Spinal cord (tissue), 10 donors: ENCODE results near the gene PON2. TPM values are rescaled to one million over a fixed set of nuclear protein-coding genes. Genes with fewer than 3 reads are reported as not detected.
A peak's percentile ranks its signal among the peaks of the same experiment; 100 is the strongest.
"Not testable (repeated sequence)": the region's sequence is repeated elsewhere in the genome, so short reads cannot be mapped to it uniquely, and the experiment has no call there.

Experiments
- DNase-seq, 6 donors: peaks; one replicate each; pipeline versions ENCODE4 v3.0.0 to v3.0.0-alpha.2; 2013 to 2015; ENCODE audit warnings: low spot score in 6 of 6, low read depth in 4 of 6
- H3K27ac ChIP-seq: one replicate; pipeline ENCODE4 v1.5.1; 2013; ENCODE audit warnings: low read depth, low read length, control low read depth
- H3K27me3 ChIP-seq: one replicate; pipeline ENCODE4 v1.6.1; 2013; ENCODE audit warnings: low read length; ENCODE audit not compliant: control insufficient read depth, insufficient read depth
- H3K36me3 ChIP-seq: one replicate; pipeline ENCODE4 v1.6.1; 2013; ENCODE audit warnings: low read length; ENCODE audit not compliant: control insufficient read depth, insufficient read depth
- H3K4me1 ChIP-seq: one replicate; pipeline ENCODE4 v1.6.1; 2013; ENCODE audit warnings: low read length; ENCODE audit not compliant: control insufficient read depth, insufficient read depth
- H3K4me3 ChIP-seq: one replicate; pipeline ENCODE4 v1.5.1; 2013; ENCODE audit warnings: low read depth, low read length, control low read depth
- H3K9me3 ChIP-seq: one replicate; pipeline ENCODE4 v1.6.1; 2013; ENCODE audit warnings: low read length; ENCODE audit not compliant: control insufficient read depth, insufficient read depth
- WGBS: methylation state at CpG from one replicate; pipeline ENCODE4 v1.1.5; 2013; ENCODE audit warnings: missing lambda C conversion rate; ENCODE audit not compliant: insufficient coverage; 5-methylcytosine and 5-hydroxymethylcytosine counted together
- polyA plus RNA-seq, 2 donors: library from polyadenylated mRNA; unstranded; fragments of 120-200 nt; gene quantifications; one replicate each; pipeline ENCODE4 v1.2.1, GENCODE V29; 2013; ENCODE audit not compliant: insufficient read length in 2 of 2
- total RNA-seq, 2 donors: library from RNA; depleted of rRNA in 1 of 2; stranded (reverse); fragments of 120-200 nt in 1 of 2; fragments of >200 nt in 1 of 2; gene quantifications; one replicate each; pipeline versions ENCODE4 v1.2.3 to v1.2.4, GENCODE V29; 2013 to 2014
- donor health status: healthy.

The PON2 gene
- total and polyA plus RNA-seq, 4 donors = 167 to 286 (median 214) TPM

DNA sequence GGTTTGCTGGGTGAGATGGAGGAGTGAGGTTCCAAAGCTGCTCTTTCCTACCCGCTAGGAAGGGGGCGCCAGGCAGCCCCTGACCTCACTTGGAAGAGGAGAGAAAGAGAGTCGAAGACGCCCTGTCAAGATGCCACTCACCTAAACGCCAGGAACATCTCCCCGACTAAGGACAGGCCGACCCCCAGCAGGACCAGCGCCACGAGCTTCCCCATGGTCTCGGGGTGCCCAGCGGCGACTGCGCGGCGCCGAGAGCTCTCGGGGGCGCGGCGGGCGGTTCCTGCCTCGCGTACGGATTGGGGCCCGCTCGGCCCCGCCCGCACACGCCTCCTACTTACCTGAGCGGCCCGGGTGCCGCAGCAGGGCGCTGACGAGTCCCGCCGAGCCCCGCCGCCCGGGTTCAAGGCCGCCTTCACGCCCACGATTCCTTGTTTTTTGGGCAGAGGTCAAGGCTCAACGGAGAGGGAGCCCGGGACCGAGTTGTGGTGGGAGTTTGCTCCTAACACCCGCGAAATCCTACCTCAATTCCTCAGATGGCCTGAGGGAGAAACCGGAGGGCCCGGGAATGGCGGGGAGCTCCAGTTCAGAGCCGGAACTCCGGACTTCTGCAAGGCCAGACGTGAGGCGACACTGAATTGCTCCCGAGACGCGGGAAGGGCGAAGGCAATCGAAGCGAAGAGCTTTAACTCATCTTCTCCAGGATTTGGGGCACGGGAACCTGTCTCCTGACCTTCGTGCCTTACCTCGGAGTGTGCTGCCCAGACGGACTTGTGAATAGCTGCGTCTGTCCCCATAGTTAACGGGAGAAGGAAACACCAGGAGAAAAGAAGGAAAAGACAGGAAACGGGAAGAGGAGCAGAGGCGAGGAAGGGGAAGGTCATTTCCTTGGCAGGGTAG, 38.4 kb downstream of the PON2 start, which contains the start of gene PON3:
TSS of gene PON3 (minus strand) at position 240 of the 897 bp plus-strand sequence. CDS start at position 215, 25 bp downstream.
- H3K4me1 ChIP-seq = peaks cover 8% of the 10 kb centered on the region
- peaks cover 9% of the 10 kb centered on the region for H3K27me3 ChIP-seq
- peak in 1 of 6 donors; percentile 11 for DNase-seq
- H3K36me3 ChIP-seq = no peaks in the 10 kb centered on the region
- H3K9me3 ChIP-seq = peaks cover 1% of the 10 kb centered on the region
- WGBS = 8% methylated on average over 62 of the region's 68 CpGs
- H3K4me3 ChIP-seq = peak within 1 kb of the TSS; percentile 40
- H3K27ac ChIP-seq = no peak within 1 kb of the TSS

DNA sequence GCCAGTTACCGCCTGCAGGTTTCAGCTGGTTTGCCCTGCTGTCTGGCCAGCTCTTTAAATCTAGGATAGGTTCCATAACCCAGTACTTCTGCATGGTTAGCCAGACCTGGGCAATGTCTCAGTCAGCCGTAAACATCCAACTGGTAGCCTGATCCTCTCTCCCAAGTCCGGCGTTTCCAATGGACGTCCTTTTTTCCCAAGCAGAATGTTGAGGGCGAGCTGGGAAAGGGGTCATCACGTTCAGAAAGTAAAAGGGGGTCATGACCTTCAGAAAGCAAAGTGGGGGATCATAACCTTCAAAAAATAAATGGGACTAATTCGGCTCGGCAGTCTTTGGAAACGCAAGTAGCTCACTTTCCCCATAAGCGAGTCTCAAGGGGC, 39.1 kb downstream of the PON2 start:
- peaks cover 8% of the 10 kb centered on the region for H3K4me1 ChIP-seq
- no peak overlapping the region for H3K4me3 ChIP-seq
- no peak overlapping the region for H3K27ac ChIP-seq
- H3K9me3 ChIP-seq = peaks cover 1% of the 10 kb centered on the region
- DNase-seq = no peak
- WGBS = 79% methylated on average over 9 of the region's 11 CpGs
- H3K36me3 ChIP-seq = no peaks in the 10 kb centered on the region
- H3K27me3 ChIP-seq = peaks cover 9% of the 10 kb centered on the region

DNA sequence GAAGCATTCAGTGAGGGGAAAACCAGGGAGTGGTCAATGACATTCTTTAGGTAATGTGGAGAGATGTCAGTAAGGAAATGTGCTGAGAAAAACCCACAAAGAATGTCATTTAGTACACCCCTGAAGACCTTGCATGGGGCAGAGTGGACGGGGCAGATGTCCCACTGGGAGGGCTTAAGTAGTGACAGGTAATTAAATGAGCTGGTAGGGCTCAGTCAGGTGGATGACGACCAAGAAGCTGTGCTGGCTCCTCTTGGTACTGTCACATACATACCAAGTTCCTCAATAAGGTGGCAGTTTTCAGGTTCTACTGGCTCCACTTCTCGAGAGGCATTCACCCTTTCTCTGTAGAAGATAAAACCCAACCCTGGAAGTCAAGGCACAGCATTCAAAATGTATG, 40.5 kb downstream of the PON2 start:
- no peak overlapping the region for H3K4me3 ChIP-seq
- DNase-seq = no peak
- peaks cover 8% of the 10 kb centered on the region for H3K4me1 ChIP-seq
- WGBS = 75% methylated on average over 1 of the region's 3 CpGs
- H3K27ac ChIP-seq = no peak overlapping the region
- H3K9me3 ChIP-seq = peaks cover 1% of the 10 kb centered on the region
- no peaks in the 10 kb centered on the region for H3K36me3 ChIP-seq
- peaks cover 9% of the 10 kb centered on the region for H3K27me3 ChIP-seq

DNA sequence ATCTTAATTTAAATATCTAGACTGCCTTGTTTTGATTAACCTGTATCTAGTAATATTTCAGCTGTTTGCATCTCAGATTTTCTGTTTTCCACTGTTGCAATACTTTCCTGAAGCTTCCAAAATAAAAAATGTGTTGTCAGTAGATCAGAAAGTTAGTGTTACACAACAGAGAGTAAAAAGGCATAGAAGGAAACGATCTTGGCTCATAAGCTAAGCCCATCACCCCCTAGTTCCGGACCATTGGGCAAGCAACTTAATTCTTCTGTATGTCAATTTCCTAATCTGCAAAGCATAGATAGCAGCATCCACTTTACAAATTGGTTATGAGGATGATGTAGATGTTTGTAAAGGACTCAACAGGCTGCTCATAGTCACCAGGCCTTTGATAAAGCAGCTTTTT, 43.1 kb downstream of the PON2 start:
- Histone ChIP-seq H3K9me3 (peaks cover 1% of the 10 kb centered on the region), H3K4me3 (no peak overlapping the region), H3K4me1 (peaks cover 8% of the 10 kb centered on the region), H3K27me3 (peaks cover 7% of the 10 kb centered on the region), H3K27ac (no peak overlapping the region), H3K36me3 (no peaks in the 10 kb centered on the region)
- 80% methylated on average over 1 of the region's 2 CpGs for WGBS
- DNase-seq = no peak

DNA sequence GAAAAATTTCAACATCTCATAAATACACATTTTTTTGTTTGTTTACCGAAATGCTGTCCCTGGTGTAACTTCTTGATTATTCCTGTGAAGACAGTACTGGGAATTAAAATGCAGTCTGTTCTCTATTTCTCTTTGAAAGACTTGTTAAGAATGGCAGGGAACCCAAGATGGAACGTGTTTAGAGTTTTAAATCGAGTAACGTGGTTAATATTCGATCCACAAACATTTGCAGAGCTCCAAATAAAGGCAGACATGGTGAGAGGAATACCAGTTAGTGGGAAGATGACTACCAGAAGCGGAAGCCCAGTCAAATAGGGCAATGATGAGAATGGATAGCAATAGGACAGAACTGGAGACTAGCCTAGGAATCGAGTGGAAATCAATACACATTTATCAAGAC, 45.3 kb downstream of the PON2 start:
- Histone ChIP-seq H3K36me3 (no peaks in the 10 kb centered on the region), H3K27me3 (no peaks in the 10 kb centered on the region), H3K4me3 (no peak overlapping the region), H3K27ac (peak overlapping the region; percentile 57), H3K9me3 (no peaks in the 10 kb centered on the region), H3K4me1 (no peaks in the 10 kb centered on the region)
- 57% methylated on average over 4 of the region's 7 CpGs for WGBS
- DNase-seq = peak in 5 of 6 donors; percentile 15 to 56 (median 26)

DNA sequence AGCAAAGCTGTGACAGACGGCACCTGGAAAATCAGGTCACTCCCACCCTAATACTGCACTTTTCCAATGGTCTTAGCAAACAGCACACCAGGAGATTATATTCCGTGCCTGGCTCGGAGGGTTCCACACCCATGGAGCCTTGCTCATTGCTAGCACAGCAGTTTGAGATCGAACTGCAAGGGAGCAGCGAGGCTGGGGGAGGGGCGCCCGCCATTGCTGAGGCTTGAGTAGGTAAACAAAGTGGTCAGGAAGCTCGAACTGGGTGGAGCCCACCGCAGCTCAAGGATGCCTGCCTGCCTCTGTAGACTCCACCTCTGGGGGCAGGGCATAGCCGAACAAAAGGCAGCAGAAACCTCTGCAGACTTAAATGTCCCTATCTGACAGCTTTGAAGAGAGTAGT, 55.4 kb downstream of the PON2 start:
- not testable (repeated sequence) for H3K36me3 ChIP-seq, H3K9me3 ChIP-seq, DNase-seq, H3K27me3 ChIP-seq, H3K27ac ChIP-seq, H3K4me3 ChIP-seq, H3K4me1 ChIP-seq
- 98% methylated on average over 9 of the region's 10 CpGs for WGBS

DNA sequence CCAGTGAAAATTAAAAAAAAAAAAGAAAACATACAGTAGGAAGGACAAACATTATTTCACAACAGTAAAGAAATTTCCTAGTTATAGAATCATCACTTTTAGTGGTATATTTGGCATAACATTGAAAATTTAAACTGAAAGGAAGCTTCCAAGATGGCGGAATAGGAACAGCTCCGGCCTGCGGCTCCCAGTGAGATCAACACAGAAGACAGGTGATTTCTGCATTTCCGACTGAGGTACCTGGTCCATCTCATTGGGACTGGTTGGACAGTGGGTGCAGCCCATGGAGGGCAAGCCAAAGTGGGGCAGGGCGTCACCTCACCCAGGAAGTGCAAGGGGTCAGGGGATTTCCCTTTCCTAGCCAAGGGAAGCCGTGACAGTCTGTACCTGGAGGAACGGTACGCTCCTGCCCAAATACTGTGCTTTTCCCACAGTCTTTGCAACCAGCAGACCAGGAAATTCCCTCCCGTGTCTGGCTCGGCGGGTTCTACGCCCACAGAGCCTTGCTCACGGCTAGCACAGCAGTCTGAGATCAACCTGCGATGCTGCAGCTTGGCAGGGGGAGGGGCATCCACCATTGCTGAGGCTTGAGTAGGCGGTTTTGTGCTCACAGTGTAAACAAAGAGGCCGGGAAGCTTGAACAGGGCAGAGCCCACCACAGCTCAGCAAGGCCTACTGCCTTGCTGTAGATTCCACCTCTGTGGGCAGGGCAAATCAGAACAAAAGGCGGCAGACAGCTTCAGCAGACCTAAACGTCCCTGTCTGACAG, 58.0 kb downstream of the PON2 start:
- WGBS = 85% methylated on average over 18 of the region's 18 CpGs
- Histone ChIP-seq H3K4me3 (no peak overlapping the region), H3K36me3 (no peaks in the 10 kb centered on the region), H3K27ac (no peak overlapping the region), H3K27me3 (no peaks in the 10 kb centered on the region), H3K9me3 (peaks cover 4% of the 10 kb centered on the region), H3K4me1 (no peaks in the 10 kb centered on the region)
- DNase-seq = no peak

DNA sequence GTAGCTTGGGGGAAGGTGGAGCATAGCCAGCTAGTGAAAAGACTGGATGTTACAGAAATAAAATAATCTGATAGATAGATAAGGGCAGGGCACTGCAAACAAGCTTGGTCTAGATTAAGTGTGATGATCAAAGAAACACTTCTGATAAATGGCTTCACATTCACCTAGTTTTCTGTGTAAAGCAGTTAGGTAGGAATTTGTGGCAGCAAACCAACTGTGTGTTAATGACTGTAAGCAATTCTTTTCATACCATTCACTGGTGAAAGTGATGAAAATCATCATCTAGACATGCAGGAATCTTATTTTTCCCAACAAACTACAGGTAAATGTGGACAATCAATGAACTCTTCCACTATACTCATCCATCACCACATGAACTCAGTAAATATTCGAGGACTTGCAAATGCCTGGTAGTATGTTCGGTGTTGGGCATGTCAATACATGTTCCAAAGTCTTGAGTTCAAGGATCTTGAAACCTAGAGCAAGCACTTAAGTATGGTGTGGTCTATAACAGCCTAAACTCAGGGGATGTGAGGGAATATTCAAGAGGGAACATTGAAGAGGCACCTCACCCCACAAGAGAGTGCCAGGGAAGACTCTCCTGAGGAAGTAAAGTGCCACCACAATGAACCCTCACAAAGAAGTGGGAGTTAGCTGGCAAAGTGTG, 59.1 kb downstream of the PON2 start:
- H3K36me3 ChIP-seq = no peaks in the 10 kb centered on the region
- no peaks in the 10 kb centered on the region for H3K4me1 ChIP-seq
- H3K27me3 ChIP-seq = no peaks in the 10 kb centered on the region
- H3K9me3 ChIP-seq = peaks cover 4% of the 10 kb centered on the region
- no CpG with 5 or more reads among the region's 2 CpGs for WGBS
- DNase-seq = no peak
- no peak overlapping the region for H3K27ac ChIP-seq
- H3K4me3 ChIP-seq = no peak overlapping the region

DNA sequence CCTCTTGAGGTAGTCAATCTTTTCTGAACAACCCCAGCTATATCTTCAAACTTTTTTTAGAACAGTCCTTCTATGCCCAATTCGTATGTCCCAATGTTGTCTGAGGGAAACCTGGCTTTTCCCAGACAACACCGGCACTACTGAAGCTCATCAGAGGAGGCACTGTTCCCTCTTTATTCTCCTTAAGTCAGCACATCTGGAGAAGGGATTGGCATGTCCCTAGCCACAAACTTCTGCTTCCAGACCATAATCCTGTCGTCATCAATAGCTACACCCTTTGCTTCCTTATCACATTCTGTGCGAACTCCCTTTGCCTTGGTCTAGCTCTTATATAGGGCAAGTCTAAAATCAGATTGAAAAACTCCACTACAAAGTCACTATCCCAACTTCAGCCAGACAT, 61.5 kb downstream of the PON2 start:
- H3K9me3 ChIP-seq = peaks cover 3% of the 10 kb centered on the region
- DNase-seq = no peak
- no peaks in the 10 kb centered on the region for H3K27me3 ChIP-seq
- H3K4me1 ChIP-seq = no peaks in the 10 kb centered on the region
- no peak overlapping the region for H3K4me3 ChIP-seq
- 97% methylated on average over 2 of the region's 4 CpGs for WGBS
- no peak overlapping the region for H3K27ac ChIP-seq
- H3K36me3 ChIP-seq = no peaks in the 10 kb centered on the region
